GM12878 (cell line): ENCODE data around the gene HAO2. TPM values are rescaled to one million over a fixed set of nuclear protein-coding genes. Genes with fewer than 3 reads are reported as not detected.

Experiments
- ATAC-seq: fragments of 200-7000 bp; cut with Tn5 transposase; 3 replicates; pipeline ENCODE4 v1.9.1; 2020; ENCODE audit warnings: mild to moderate bottlenecking, moderate library complexity
- BruUV-seq: library from RNA; stranded (reverse); fragments of 400-500 nt; replicated peaks from 2 replicates; lab custom pipeline; 2021; lab: Mats Ljungman, UMichigan
- CTCF ChIA-PET: fragments of 300-600 bp; sonication (Branson Sonifier 250); formaldehyde crosslinking; extraction: SDS; loops from one replicate; lab custom pipeline; 2021; ENCODE audit warnings: inconsistent platforms; lab: Yijun Ruan, JAX
- POLR2A ChIA-PET: fragments of 350-600 bp; formaldehyde crosslinking; extraction: SDS; loops from one replicate; lab custom pipeline; 2021; ENCODE audit warnings: inconsistent platforms; lab: Charles Lee
- RAD21 ChIA-PET: fragments of 300-600 bp; sonication (Branson Sonifier 250); formaldehyde crosslinking; loops from one replicate; lab custom pipeline; 2023; ENCODE audit warnings: antibody characterized with exemption; ENCODE audit not compliant: unreplicated experiment; lab: Charles Lee
- SMC1A ChIA-PET: fragments of 300-600 bp; sonication (Branson Sonifier 250); formaldehyde crosslinking; loops from one replicate; lab custom pipeline; 2023; ENCODE audit not compliant: unreplicated experiment, uncharacterized antibody; lab: Charles Lee
- DNase-seq: peaks from one replicate; pipeline ENCODE4 v3.0.0-alpha.2; 2011; ENCODE audit warnings: low read depth, low spot score
- FAIRE-seq: peaks from 3 replicates; lab custom pipeline; 2011; peaks lifted over from hg19 to GRCh38; lab: Jason Lieb, UNC
- H2AFZ ChIP-seq: 2 replicates; pipeline ENCODE4 v1.6.0; 2011; ENCODE audit warnings: low read depth, low read length, control low read depth; ENCODE audit not compliant: control insufficient read depth
- H3K27ac ChIP-seq: 2 replicates; pipeline ENCODE4 v1.5.1; 2011; ENCODE audit warnings: control low read depth; ENCODE audit not compliant: control insufficient read depth, insufficient read depth
- H3K27me3 ChIP-seq, 2 experiments: replicated peaks in 1 of 2; 2 replicates each; pipeline versions ENCODE4 v1.6.0 to v1.6.1; 2011; ENCODE audit warnings: low read length in 1 of 2; ENCODE audit not compliant: control insufficient read depth in 2 of 2, insufficient read depth in 2 of 2
- H3K36me3 ChIP-seq, 2 experiments: 2 replicates each; pipeline ENCODE4 v1.5.1; 2011; ENCODE audit warnings: low read length in 1 of 2; ENCODE audit not compliant: control insufficient read depth in 2 of 2, insufficient read depth in 2 of 2
- H3K4me1 ChIP-seq: 2 replicates; pipeline ENCODE4 v1.6.1; 2011; ENCODE audit warnings: mild to moderate bottlenecking, low read length, moderate library complexity, mixed read lengths; ENCODE audit not compliant: control insufficient read depth, insufficient read depth
- H3K4me2 ChIP-seq: 2 replicates; pipeline ENCODE4 v1.6.0; 2011; ENCODE audit warnings: control low read depth; ENCODE audit not compliant: control insufficient read depth, insufficient read depth
- H3K4me3 ChIP-seq: fragments of 200-600 bp; sonication (generic); 2 replicates; pipeline ENCODE4 v1.5.1; 2016
- H3K79me2 ChIP-seq: 2 replicates; pipeline ENCODE4 v1.6.0; 2011; ENCODE audit warnings: low read length; ENCODE audit not compliant: control insufficient read depth, insufficient read depth
- H3K9ac ChIP-seq: 2 replicates; pipeline ENCODE4 v1.8.0; 2011; ENCODE audit warnings: low read length, control low read depth, mixed read lengths; ENCODE audit not compliant: control insufficient read depth, insufficient read depth
- H3K9me3 ChIP-seq: replicated peaks from 3 replicates; pipeline ENCODE4 v1.5.1; 2011; ENCODE audit warnings: mild to moderate bottlenecking, low read length; ENCODE audit not compliant: control insufficient read depth, insufficient read depth
- H4K20me1 ChIP-seq: 2 replicates; pipeline ENCODE4 v1.6.0; 2011; ENCODE audit not compliant: control insufficient read depth, insufficient read depth
- CEBPB ChIP-seq, 2 experiments: fragments of 150-350 bp in 1 of 2; IDR thresholded peaks; 2 replicates each; pipeline ENCODE4 v1.6.1; 2012 to 2014; ENCODE audit warnings: low read depth in 2 of 2, low read length in 2 of 2, borderline replicate concordance in 1 of 2, inconsistent platforms in 1 of 2
- CHD4 ChIP-seq: fragments of 200-600 bp; sonication (generic); IDR thresholded peaks from 2 replicates; pipeline ENCODE4 v1.6.1; 2016; ENCODE audit warnings: mild to moderate bottlenecking
- FOXK2 ChIP-seq: fragments of 450-650 bp; IDR thresholded peaks from 2 replicates; pipeline ENCODE4 v1.6.1; 2017; ENCODE audit warnings: mild to moderate bottlenecking, moderate library complexity
- HDGF ChIP-seq: fragments of 450-650 bp; IDR thresholded peaks from 2 replicates; pipeline ENCODE4 v1.6.1; 2016; ENCODE audit warnings: antibody characterized with exemption
- HSF1 ChIP-seq: fragments of 150-350 bp; IDR thresholded peaks from 2 replicates; pipeline ENCODE4 v1.6.1; 2014; ENCODE audit warnings: mild to moderate bottlenecking, low read depth, low read length
- POU2F2 ChIP-seq: IDR thresholded peaks from 3 replicates; pipeline ENCODE4 v1.6.1; 2011; ENCODE audit warnings: low read depth, mild to moderate bottlenecking, low read length, borderline replicate concordance
- RAD51 ChIP-seq: fragments of 450-650 bp; IDR thresholded peaks from 2 replicates; pipeline ENCODE4 v1.6.1; 2016; ENCODE audit warnings: moderate library complexity, mild to moderate bottlenecking, inconsistent platforms
- RFX5 ChIP-seq: IDR thresholded peaks from 2 replicates; pipeline ENCODE4 v1.6.1; 2011; ENCODE audit warnings: low read depth, low read length, improper control_type of control experiment
- RUNX3 ChIP-seq: IDR thresholded peaks from 2 replicates; pipeline ENCODE4 v1.6.1; 2012; ENCODE audit warnings: low read length, inconsistent platforms
- SUZ12 ChIP-seq: fragments of 200-600 bp; sonication (generic); IDR thresholded peaks from one replicate; pipeline ENCODE4 v1.6.1; 2018; ENCODE audit warnings: antibody characterized with exemption, mild to moderate bottlenecking; ENCODE audit not compliant: unreplicated experiment
- WGBS: methylation state at CpG from one replicate; pipeline ENCODE4 v1.1.6; 2016; ENCODE audit warnings: low lambda C conversion rate; ENCODE audit not compliant: insufficient replicate concordance, insufficient coverage; ENCODE audit errors: missing lambda C conversion rate; 5-methylcytosine and 5-hydroxymethylcytosine counted together
- in situ Hi-C: fragments of 300-500 bp; cut with MboI; formaldehyde crosslinking; loops from 9 replicates; pipeline ENCODE4 v1.14.3; 2018; ENCODE audit warnings: mixed read lengths
- intact Hi-C: fragments of 100-400 bp; cut with micrococcal nuclease; formaldehyde crosslinking; loops from one replicate; pipeline ENCODE4 v1.14.2; 2022; ENCODE audit not compliant: unreplicated experiment
- polyA plus RNA-seq, 11 experiments: library from polyadenylated mRNA; depleted of rRNA in 4 of 11; unstranded in 6 of 11; stranded (reverse) in 5 of 11; fragments of >200 nt; fragmentation: Nextera tagmentation in 4 of 11; fragmentation: Illumina TruSeq in 1 of 11; extraction: Ambion mirVana in 4 of 11; extraction: Trizol in 1 of 11; gene quantifications; 1 replicate in 1 of 11; 2 replicates in 10 of 11; pipeline versions ENCODE4 v1.2.1 to v1.2.3, GENCODE V29; 2011 to 2016; ENCODE audit warnings: inconsistent platforms in 2 of 11, missing spikeins in 2 of 11, low read depth in 1 of 11
- total RNA-seq, 4 experiments: library from RNA; depleted of rRNA in 3 of 4; stranded (reverse); fragments of >200 nt in 3 of 4; fragmentation: Illumina TruSeq in 1 of 4; extraction: Trizol in 1 of 4; gene quantifications; 2 replicates each; pipeline versions ENCODE4 v1.2.1 to v1.2.3, GENCODE V29; 2013 to 2021
- TF ChIP-seq, protein P1 (sequence below): IDR thresholded peaks from 2 replicates; pipeline ENCODE4 v1.6.1; 2012; ENCODE audit warnings: improper control_type of control experiment, low read depth, low read length; ENCODE audit not compliant: insufficient replicate concordance

HAO2 gene
- total and polyA plus RNA-seq, 10 of the 15 experiments (the other 5 are each of a cell fraction or from before 2014, with no cell fraction given) = not detected

DNA sequence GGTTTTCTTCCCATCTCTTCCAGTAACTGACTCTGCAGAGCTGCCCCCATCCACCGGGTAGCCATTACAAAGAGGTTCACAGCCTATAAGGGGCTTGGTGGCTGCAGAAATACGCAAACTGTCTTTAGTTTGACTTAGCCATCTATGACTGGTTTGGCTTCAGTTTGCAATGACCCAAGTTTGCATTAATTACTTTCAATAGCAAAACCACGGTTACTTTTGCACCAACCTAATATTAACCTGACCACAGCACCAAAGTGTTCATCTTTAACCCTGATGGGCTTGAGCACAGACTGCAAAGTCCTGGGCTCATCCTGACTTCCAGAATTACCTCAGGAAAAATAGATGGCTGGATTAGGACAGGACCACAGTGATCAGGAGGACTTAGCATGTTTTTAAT lies 2.2 kb upstream of the HAO2 start:
- POLR2A ChIA-PET = interaction anchor here (1.3 kb wide), 2 partner anchors 49 to 51 kb away, joined by 3 read pairs; no protein-coding TSS in a partner anchor
- intact Hi-C loops = loop anchor here (1.0 to 10.0 kb wide), 4 partner anchors 43 to 1214 kb away; no protein-coding TSS in a partner anchor
- FAIRE-seq = no peak

More for the DNA sequence above, 2.2 kb upstream of the HAO2 start:
- ATAC-seq (peak; percentile 75), DNase-seq (no peak)
- TF ChIP-seq HSF1 (no peak), SUZ12 (no peak), HDGF (no peak), RUNX3 (0 out of 2 replicates have a peak, but pooled peaks have one; percentile 22), CHD4 (no peak), RAD51 (no peak), FOXK2 (no peak), RFX5 (no peak), CEBPB (IDR thresholded peaks at IDR 0.05; ENCODE audit: borderline replicate concordance in 1 of 2, low read depth in 2 of 2, low read length in 2 of 2) (no peak), POU2F2 (peak; percentile 38; the same call in 1 of the 3 replicates)
- TF ChIP-seq, protein P1, sequence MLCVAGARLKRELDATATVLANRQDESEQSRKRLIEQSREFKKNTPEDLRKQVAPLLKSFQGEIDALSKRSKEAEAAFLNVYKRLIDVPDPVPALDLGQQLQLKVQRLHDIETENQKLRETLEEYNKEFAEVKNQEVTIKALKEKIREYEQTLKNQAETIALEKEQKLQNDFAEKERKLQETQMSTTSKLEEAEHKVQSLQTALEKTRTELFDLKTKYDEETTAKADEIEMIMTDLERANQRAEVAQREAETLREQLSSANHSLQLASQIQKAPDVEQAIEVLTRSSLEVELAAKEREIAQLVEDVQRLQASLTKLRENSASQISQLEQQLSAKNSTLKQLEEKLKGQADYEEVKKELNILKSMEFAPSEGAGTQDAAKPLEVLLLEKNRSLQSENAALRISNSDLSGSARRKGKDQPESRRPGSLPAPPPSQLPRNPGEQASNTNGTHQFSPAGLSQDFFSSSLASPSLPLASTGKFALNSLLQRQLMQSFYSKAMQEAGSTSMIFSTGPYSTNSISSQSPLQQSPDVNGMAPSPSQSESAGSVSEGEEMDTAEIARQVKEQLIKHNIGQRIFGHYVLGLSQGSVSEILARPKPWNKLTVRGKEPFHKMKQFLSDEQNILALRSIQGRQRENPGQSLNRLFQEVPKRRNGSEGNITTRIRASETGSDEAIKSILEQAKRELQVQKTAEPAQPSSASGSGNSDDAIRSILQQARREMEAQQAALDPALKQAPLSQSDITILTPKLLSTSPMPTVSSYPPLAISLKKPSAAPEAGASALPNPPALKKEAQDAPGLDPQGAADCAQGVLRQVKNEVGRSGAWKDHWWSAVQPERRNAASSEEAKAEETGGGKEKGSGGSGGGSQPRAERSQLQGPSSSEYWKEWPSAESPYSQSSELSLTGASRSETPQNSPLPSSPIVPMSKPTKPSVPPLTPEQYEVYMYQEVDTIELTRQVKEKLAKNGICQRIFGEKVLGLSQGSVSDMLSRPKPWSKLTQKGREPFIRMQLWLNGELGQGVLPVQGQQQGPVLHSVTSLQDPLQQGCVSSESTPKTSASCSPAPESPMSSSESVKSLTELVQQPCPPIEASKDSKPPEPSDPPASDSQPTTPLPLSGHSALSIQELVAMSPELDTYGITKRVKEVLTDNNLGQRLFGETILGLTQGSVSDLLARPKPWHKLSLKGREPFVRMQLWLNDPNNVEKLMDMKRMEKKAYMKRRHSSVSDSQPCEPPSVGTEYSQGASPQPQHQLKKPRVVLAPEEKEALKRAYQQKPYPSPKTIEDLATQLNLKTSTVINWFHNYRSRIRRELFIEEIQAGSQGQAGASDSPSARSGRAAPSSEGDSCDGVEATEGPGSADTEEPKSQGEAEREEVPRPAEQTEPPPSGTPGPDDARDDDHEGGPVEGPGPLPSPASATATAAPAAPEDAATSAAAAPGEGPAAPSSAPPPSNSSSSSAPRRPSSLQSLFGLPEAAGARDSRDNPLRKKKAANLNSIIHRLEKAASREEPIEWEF = no peak
- SMC1A ChIA-PET = interaction anchor here (0.6 to 7.2 kb wide), 25 partner anchors 8 to 143 kb away, joined by 3 to 73 read pairs (median 8); no protein-coding TSS in a partner anchor
- H4K20me1 ChIP-seq = no peaks in the 10 kb centered on the region
- no peaks in the 10 kb centered on the region for H3K79me2 ChIP-seq
- H3K27ac ChIP-seq = no peak overlapping the region
- CTCF ChIA-PET = interaction anchor here (0.7 to 8.9 kb wide), 29 partner anchors 8 to 1215 kb away, joined by 3 to 144 read pairs (median 5); partner anchors contain the start of gene WARS2
- no peaks in the 10 kb centered on the region for H3K36me3 ChIP-seq
- no peaks in the 10 kb centered on the region for H3K4me1 ChIP-seq
- H3K27me3 ChIP-seq = no peaks in the 10 kb centered on the region
- 4% methylated on average over 3 of the region's 3 CpGs for WGBS
- H3K9ac ChIP-seq = no peak overlapping the region
- 0 out of 2 replicates have a peak overlapping the region, but pooled peaks have one; percentile 7 for H3K4me2 ChIP-seq
- no TSS peak for BruUV-seq
- H3K4me3 ChIP-seq = no peak overlapping the region
- no peak overlapping the region for H2AFZ ChIP-seq
- in situ Hi-C loops = loop anchor here (5.0 kb wide), 1 partner anchor 79 kb away; no protein-coding TSS in a partner anchor
- RAD21 ChIA-PET = interaction anchor here (0.8 to 5.3 kb wide), 15 partner anchors 8 to 1029 kb away, joined by 3 to 63 read pairs (median 9); partner anchors contain the start of gene WARS2
- H3K9me3 ChIP-seq = no peaks in the 10 kb centered on the region
